ENCODE results near the gene KCNQ4. TPM values are rescaled to one million over a fixed set of nuclear protein-coding genes. Genes with fewer than 3 reads are reported as not detected.

Gene KCNQ4
- total and polyA plus RNA-seq, 3 donors from 2014 or later, result 1.4 to 2.4 (median 2.3) TPM

- no peak overlapping the region for H3K27ac ChIP-seq
Measured at GRCh38 chr1:40763742-40764532, 19.6 kb upstream of the KCNQ4 start.

GRCh38 chr1:40764981-40765380 is 18.6 kb upstream of the KCNQ4 start:
- no peaks in the 10 kb centered on the region for H3K9me3 ChIP-seq
- no peak for DNase-seq
- H3K4me1 ChIP-seq, result peaks cover 5% of the 10 kb centered on the region
- H3K4me3 ChIP-seq, result no peak overlapping the region
- H3K27me3 ChIP-seq, result no peaks in the 10 kb centered on the region
- WGBS, 2 donors, result 57 to 95% methylated on average over 2 of the region's 2 CpGs
- TF ChIP-seq CTCF (IDR thresholded peaks at IDR 0.05) (no peak), POLR2A (IDR thresholded peaks at IDR 0.05) (no peak)
- H3K36me3 ChIP-seq (ENCODE audit: low read depth, missing control alignments), result no peaks in the 10 kb centered on the region
- H3K27ac ChIP-seq, result no peak overlapping the region
- intact Hi-C loops (cut with DNase I; ENCODE audit: low total_unique reads), result no loop called here

More at GRCh38 chr1:40763742-40764532, 19.6 kb upstream of the KCNQ4 start:
- H3K36me3 ChIP-seq (ENCODE audit: low read depth, missing control alignments), result no peaks in the 10 kb centered on the region
- H3K4me3 ChIP-seq, result no peak overlapping the region
- no peaks in the 10 kb centered on the region for H3K27me3 ChIP-seq
- H3K4me1 ChIP-seq, result peaks cover 5% of the 10 kb centered on the region
- DNase-seq, result no peak
- intact Hi-C loops (cut with DNase I; ENCODE audit: low total_unique reads), result no loop called here
- H3K9me3 ChIP-seq, result no peaks in the 10 kb centered on the region
- WGBS, 2 donors, result 87 to 93% methylated on average over 9 of the region's 9 CpGs
- TF ChIP-seq CTCF (IDR thresholded peaks at IDR 0.05) (no peak), POLR2A (IDR thresholded peaks at IDR 0.05) (no peak)

GRCh38 chr1:40766017-40766416 is 17.6 kb upstream of the KCNQ4 start:
- no peak for TF ChIP-seq POLR2A (IDR thresholded peaks at IDR 0.05)
- no peak for TF ChIP-seq CTCF (IDR thresholded peaks at IDR 0.05)
- peaks cover 3% of the 10 kb centered on the region for H3K4me1 ChIP-seq
- H3K4me3 ChIP-seq, result no peak overlapping the region
- H3K27ac ChIP-seq, result no peak overlapping the region
- H3K9me3 ChIP-seq, result no peaks in the 10 kb centered on the region
- H3K36me3 ChIP-seq (ENCODE audit: low read depth, missing control alignments), result no peaks in the 10 kb centered on the region
- 95 to 96% methylated on average over 2 of the region's 2 CpGs for WGBS, 2 donors
- no peak for DNase-seq
- intact Hi-C loops (cut with DNase I; ENCODE audit: low total_unique reads), result no loop called here
- H3K27me3 ChIP-seq, result no peaks in the 10 kb centered on the region

- intact Hi-C loops (cut with DNase I; ENCODE audit: low total_unique reads), result no loop called here
- WGBS, 2 donors, result 96 to 100% methylated on average over 3 to 4 of the region's 4 CpGs
- no peaks in the 10 kb centered on the region for H3K36me3 ChIP-seq (ENCODE audit: low read depth, missing control alignments)
Measured at GRCh38 chr1:40766560-40766959, 17.0 kb upstream of the KCNQ4 start.

More at GRCh38 chr1:40766560-40766959, 17.0 kb upstream of the KCNQ4 start:
- no peak overlapping the region for H3K4me3 ChIP-seq
- H3K4me1 ChIP-seq, result no peaks in the 10 kb centered on the region
- no peak for TF ChIP-seq POLR2A (IDR thresholded peaks at IDR 0.05)
- TF ChIP-seq CTCF (IDR thresholded peaks at IDR 0.05), result no peak
- DNase-seq, result no peak
- H3K27ac ChIP-seq, result no peak overlapping the region
- H3K9me3 ChIP-seq, result no peaks in the 10 kb centered on the region
- H3K27me3 ChIP-seq, result no peaks in the 10 kb centered on the region
